H9 (cell line): Measurements from ENCODE around the gene CLIC6. TPM values are rescaled to one million over a fixed set of nuclear protein-coding genes. Genes with fewer than 3 reads are reported as not detected.

Source experiments
- DNase-seq: peaks from one replicate; pipeline ENCODE4 v3.0.0-alpha.2; 2017
- H2AFZ ChIP-seq: one replicate; pipeline ENCODE4 v1.6.1; 2013; ENCODE audit warnings: mild to moderate bottlenecking, low read length, control low read depth, moderate library complexity
- H2AK5ac ChIP-seq: 2 replicates; pipeline ENCODE4 v1.6.1; 2013; ENCODE audit warnings: low read length, control low read depth, mixed read lengths; ENCODE audit not compliant: insufficient read length
- H2BK120ac ChIP-seq: one replicate; pipeline ENCODE4 v1.6.1; 2013; ENCODE audit warnings: low read depth, mild to moderate bottlenecking, low read length, control low read depth, inconsistent platforms; ENCODE audit not compliant: poor library complexity, severe bottlenecking
- H2BK12ac ChIP-seq: 2 replicates; pipeline ENCODE4 v1.6.1; 2013; ENCODE audit warnings: low read length, control low read depth, mixed read lengths, low read depth; ENCODE audit not compliant: insufficient read length
- H2BK15ac ChIP-seq: 2 replicates; pipeline ENCODE4 v1.6.1; 2013; ENCODE audit warnings: low read depth, low read length, control low read depth
- H2BK20ac ChIP-seq: one replicate; pipeline ENCODE4 v1.6.1; 2013; ENCODE audit warnings: low read depth, mild to moderate bottlenecking, low read length, control low read depth, inconsistent platforms; ENCODE audit not compliant: poor library complexity, severe bottlenecking
- H2BK5ac ChIP-seq: 2 replicates; pipeline ENCODE4 v1.6.1; 2013; ENCODE audit warnings: low read length, control low read depth, mixed read lengths; ENCODE audit not compliant: insufficient read length
- H3K14ac ChIP-seq: 2 replicates; pipeline ENCODE4 v1.6.1; 2013; ENCODE audit warnings: low read length, control low read depth; ENCODE audit not compliant: insufficient read depth
- H3K18ac ChIP-seq: 2 replicates; pipeline ENCODE4 v1.6.1; 2013; ENCODE audit warnings: low read depth, mild to moderate bottlenecking, mixed read lengths, low read length, control low read depth; ENCODE audit not compliant: insufficient read length
- H3K23ac ChIP-seq: 2 replicates; pipeline ENCODE4 v1.6.1; 2013; ENCODE audit warnings: low read length, control low read depth, mixed read lengths, low read depth; ENCODE audit not compliant: insufficient read length
- H3K23me2 ChIP-seq: 2 replicates; pipeline ENCODE4 v1.6.1; 2013; ENCODE audit warnings: low read depth, mild to moderate bottlenecking, mixed read lengths, low read length, control low read depth; ENCODE audit not compliant: insufficient read length, poor library complexity, severe bottlenecking
- H3K27ac ChIP-seq: 2 replicates; pipeline ENCODE4 v1.5.1; 2013; ENCODE audit warnings: low read length, control low read depth, mixed read lengths, low read depth; ENCODE audit not compliant: insufficient read length
- H3K27me3 ChIP-seq: 2 replicates; pipeline ENCODE4 v1.6.1; 2013; ENCODE audit warnings: low read length, control low read depth, inconsistent platforms; ENCODE audit not compliant: insufficient read depth
- H3K4ac ChIP-seq: 2 replicates; pipeline ENCODE4 v1.6.1; 2013; ENCODE audit warnings: low read depth, mild to moderate bottlenecking, control low read depth, inconsistent platforms, low read length, moderate library complexity
- H3K4me1 ChIP-seq: 2 replicates; pipeline ENCODE4 v1.6.1; 2013; ENCODE audit warnings: low read length, control low read depth, inconsistent platforms; ENCODE audit not compliant: insufficient read depth
- H3K4me2 ChIP-seq: 2 replicates; pipeline ENCODE4 v1.6.1; 2013; ENCODE audit warnings: low read length, control low read depth, mixed read lengths; ENCODE audit not compliant: insufficient read length, insufficient read depth
- H3K56ac ChIP-seq: 2 replicates; pipeline ENCODE4 v1.6.1; 2013; ENCODE audit warnings: low read depth, mild to moderate bottlenecking, mixed read lengths, low read length, control low read depth; ENCODE audit not compliant: insufficient read length
- H3K79me1 ChIP-seq: 2 replicates; pipeline ENCODE4 v1.6.1; 2013; ENCODE audit warnings: low read depth, mild to moderate bottlenecking, moderate library complexity, low read length, control low read depth, inconsistent platforms; ENCODE audit not compliant: insufficient read depth, poor library complexity, severe bottlenecking
- H3K79me2 ChIP-seq: 2 replicates; pipeline ENCODE4 v1.6.1; 2013; ENCODE audit warnings: low read length, control low read depth, inconsistent platforms; ENCODE audit not compliant: insufficient read depth
- H3K9ac ChIP-seq: 2 replicates; pipeline ENCODE4 v1.6.1; 2013; ENCODE audit warnings: low read length, control low read depth, mixed read lengths; ENCODE audit not compliant: insufficient read length; ENCODE audit errors: extremely low read depth
- H3K9me3 ChIP-seq: one replicate; pipeline ENCODE4 v1.6.1; 2013; ENCODE audit warnings: low read depth, low read length, inconsistent platforms; ENCODE audit not compliant: control insufficient read depth
- H3T11ph ChIP-seq: one replicate; pipeline ENCODE4 v1.6.1; 2013; ENCODE audit warnings: mild to moderate bottlenecking, low read length, control low read depth, inconsistent platforms
- H4K20me1 ChIP-seq: one replicate; pipeline ENCODE4 v1.6.1; 2013; ENCODE audit not compliant: control insufficient read depth, insufficient read length, insufficient read depth
- H4K5ac ChIP-seq: 2 replicates; pipeline ENCODE4 v1.6.1; 2013; ENCODE audit warnings: low read depth, mild to moderate bottlenecking, mixed read lengths, low read length, control low read depth; ENCODE audit not compliant: insufficient read length
- H4K8ac ChIP-seq: replicated peaks from 2 replicates; pipeline ENCODE4 v1.6.1; 2013; ENCODE audit warnings: low read length, control low read depth, mixed read lengths, low read depth; ENCODE audit not compliant: insufficient read length
- H4K91ac ChIP-seq: 2 replicates; pipeline ENCODE4 v1.6.1; 2013; ENCODE audit warnings: low read depth, mild to moderate bottlenecking, moderate library complexity, mixed read lengths, low read length, control low read depth; ENCODE audit not compliant: insufficient read length
- H3K27ac Mint-ChIP-seq, 3 experiments: 2 replicates in 2 of 3; 3 replicates in 1 of 3; pipeline ENCODE4 v1.8.0; 2020 to 2021; ENCODE audit warnings: mixed read lengths in 3 of 3, mild to moderate bottlenecking in 1 of 3, moderate library complexity in 1 of 3
- H3K27me3 Mint-ChIP-seq: 2 replicates; pipeline ENCODE4 v1.8.0; 2021; ENCODE audit warnings: low read depth, mild to moderate bottlenecking, moderate library complexity, mixed read lengths
- H3K36me3 Mint-ChIP-seq, 3 experiments: 2 replicates in 2 of 3; 3 replicates in 1 of 3; pipeline ENCODE4 v1.8.0; 2020 to 2021; ENCODE audit warnings: low read depth in 3 of 3, mixed read lengths in 3 of 3; ENCODE audit not compliant: insufficient read depth in 1 of 3
- H3K4me1 Mint-ChIP-seq, 2 experiments: 2 replicates each; pipeline ENCODE4 v1.8.0; 2020; ENCODE audit warnings: mixed read lengths in 2 of 2
- H3K4me3 Mint-ChIP-seq, 2 experiments: 2 replicates in 1 of 2; 3 replicates in 1 of 2; pipeline ENCODE4 v1.8.0; 2020 to 2021; ENCODE audit warnings: mild to moderate bottlenecking in 2 of 2, mixed read lengths in 2 of 2, moderate library complexity in 1 of 2
- H3K9me3 Mint-ChIP-seq, 2 experiments: 2 replicates in 1 of 2; 3 replicates in 1 of 2; pipeline ENCODE4 v1.8.0; 2020; ENCODE audit warnings: mild to moderate bottlenecking in 2 of 2, mixed read lengths in 2 of 2, moderate library complexity in 1 of 2
- WGBS: extraction: QIAGEN DNeasy Blood & Tissue Kit; methylation state at CpG from one replicate; pipeline ENCODE4 v1.1.7; 2013; ENCODE audit warnings: missing lambda C conversion rate, low lambda C conversion rate, mixed read lengths; ENCODE audit not compliant: insufficient read length; ENCODE audit errors: extremely low coverage; 5-methylcytosine and 5-hydroxymethylcytosine counted together
- total RNA-seq: library from RNA; stranded (reverse); gene quantifications from 2 replicates; pipeline ENCODE4 v1.2.1, GENCODE V29; 2021
- TF ChIP-seq, protein P1 (sequence below): fragments of 200-600 bp; sonication (generic); conservative IDR thresholded peaks from 3 replicates; pipeline ENCODE4 v1.8.0; 2021; ENCODE audit warnings: antibody characterized with exemption, mild to moderate bottlenecking

The CLIC6 gene
- total RNA-seq, 1 experiment from 2014 or later = 1.3 TPM

DNA sequence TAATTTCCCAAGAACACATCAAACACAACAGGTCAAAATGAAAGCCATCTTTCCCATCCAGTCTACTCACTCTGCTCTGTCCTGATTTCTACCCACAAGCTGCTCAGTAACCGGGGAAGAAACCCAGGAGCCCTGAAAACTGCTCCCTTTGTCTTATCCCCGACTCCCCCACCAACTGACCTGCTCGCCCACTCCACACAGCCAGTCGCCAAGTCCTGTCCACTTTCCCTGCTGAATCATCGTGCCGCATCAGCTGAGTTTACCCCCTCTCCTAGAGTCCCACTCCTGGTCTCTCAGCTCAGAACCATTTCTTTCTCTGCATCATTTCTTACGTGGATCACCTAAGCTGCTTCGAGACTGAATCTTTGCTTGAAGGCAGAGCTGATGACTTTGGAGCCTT, 42.7 kb upstream of the CLIC6 start:
- H3K4me2 ChIP-seq = no peak overlapping the region
- H2BK12ac ChIP-seq = no peak overlapping the region
- no peak overlapping the region for H2AFZ ChIP-seq
- no peak for DNase-seq
- no peak overlapping the region for H2BK5ac ChIP-seq
- no peaks in the 10 kb centered on the region for H4K20me1 ChIP-seq
- no peaks in the 10 kb centered on the region for H3K4me1 ChIP-seq
- H3K79me1 ChIP-seq = no peaks in the 10 kb centered on the region
- no peaks in the 10 kb centered on the region for H3K27me3 ChIP-seq
- Mint-ChIP-seq H3K4me1 (no peaks in the 10 kb centered on the region), H3K36me3 (no peaks in the 10 kb centered on the region; a peak in 1 of 7 replicates), H3K9me3 (no peaks in the 10 kb centered on the region), H3K27me3 (peaks cover 12% of the 10 kb centered on the region), H3K27ac (peak overlapping the region in 1 of 3 experiments; percentile 45; a peak in 1 of 7 replicates), H3K4me3 (no peak overlapping the region; a peak in 1 of 5 replicates)
- no peak overlapping the region for H3K14ac ChIP-seq
- no peak overlapping the region for H2BK15ac ChIP-seq
- no CpG with 5 or more reads among the region's 8 CpGs for WGBS
- no peak overlapping the region for H2BK120ac ChIP-seq
- no peak overlapping the region for H3K4ac ChIP-seq
- no peak overlapping the region for H4K5ac ChIP-seq
- TF ChIP-seq, protein P1, sequence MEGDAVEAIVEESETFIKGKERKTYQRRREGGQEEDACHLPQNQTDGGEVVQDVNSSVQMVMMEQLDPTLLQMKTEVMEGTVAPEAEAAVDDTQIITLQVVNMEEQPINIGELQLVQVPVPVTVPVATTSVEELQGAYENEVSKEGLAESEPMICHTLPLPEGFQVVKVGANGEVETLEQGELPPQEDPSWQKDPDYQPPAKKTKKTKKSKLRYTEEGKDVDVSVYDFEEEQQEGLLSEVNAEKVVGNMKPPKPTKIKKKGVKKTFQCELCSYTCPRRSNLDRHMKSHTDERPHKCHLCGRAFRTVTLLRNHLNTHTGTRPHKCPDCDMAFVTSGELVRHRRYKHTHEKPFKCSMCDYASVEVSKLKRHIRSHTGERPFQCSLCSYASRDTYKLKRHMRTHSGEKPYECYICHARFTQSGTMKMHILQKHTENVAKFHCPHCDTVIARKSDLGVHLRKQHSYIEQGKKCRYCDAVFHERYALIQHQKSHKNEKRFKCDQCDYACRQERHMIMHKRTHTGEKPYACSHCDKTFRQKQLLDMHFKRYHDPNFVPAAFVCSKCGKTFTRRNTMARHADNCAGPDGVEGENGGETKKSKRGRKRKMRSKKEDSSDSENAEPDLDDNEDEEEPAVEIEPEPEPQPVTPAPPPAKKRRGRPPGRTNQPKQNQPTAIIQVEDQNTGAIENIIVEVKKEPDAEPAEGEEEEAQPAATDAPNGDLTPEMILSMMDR = no peak
- no peak overlapping the region for H4K91ac ChIP-seq
- no peak overlapping the region for H3T11ph ChIP-seq
- no peak overlapping the region for H4K8ac ChIP-seq
- no peak overlapping the region for H3K27ac ChIP-seq
- no peak overlapping the region for H3K23ac ChIP-seq
- H3K56ac ChIP-seq = no peak overlapping the region
- no peak overlapping the region for H2AK5ac ChIP-seq
- H3K79me2 ChIP-seq = no peaks in the 10 kb centered on the region
- H3K9me3 ChIP-seq = no peaks in the 10 kb centered on the region
- H3K18ac ChIP-seq = no peak overlapping the region
- no peaks in the 10 kb centered on the region for H3K23me2 ChIP-seq
- no peak overlapping the region for H2BK20ac ChIP-seq
- no peak overlapping the region for H3K9ac ChIP-seq
